Activated naive CD4-positive, alpha-beta T cell treated with anti-CD3 and anti-CD28 coated beads, Interleukin-2, amount 50 U/mL, for 72 hours (primary cell): ENCODE results near the gene SLC37A1. TPM values are rescaled to one million over a fixed set of nuclear protein-coding genes. Genes with fewer than 3 reads are reported as not detected.

Experiments
- ATAC-seq, 2 donors: fragments of 150-1000 bp; cut with Tn5 transposase; 2 replicates each; pipeline ENCODE4 v1.10.0; 2021; ENCODE audit warnings: mild to moderate bottlenecking in 2 of 2, moderate library complexity in 2 of 2
- DNase-seq, 2 donors: peaks; one replicate each; pipeline ENCODE4 v3.0.0; 2021 to 2022; ENCODE audit warnings: low spot score in 2 of 2
- H3K27ac Mint-ChIP-seq, 2 donors: one replicate each; pipeline ENCODE4 v1.8.0; 2022; ENCODE audit warnings: mild to moderate bottlenecking in 2 of 2, mixed read lengths in 2 of 2
- H3K36me3 Mint-ChIP-seq, 2 donors: one replicate each; pipeline ENCODE4 v1.8.0; 2022; ENCODE audit warnings: mixed read lengths in 2 of 2
- H3K9me3 Mint-ChIP-seq, 2 donors: one replicate each; pipeline ENCODE4 v1.8.0; 2022; ENCODE audit warnings: mixed read lengths in 2 of 2
- total RNA-seq, 2 donors: library from RNA; stranded (reverse); gene quantifications; one replicate each; pipeline ENCODE4 v1.2.3, GENCODE V29; 2022

SLC37A1 gene
- total RNA-seq, 2 donors from 2014 or later = 15.2 to 20.6 TPM

GRCh38 chr21:42530167-42530518 is 16.5 kb downstream of the SLC37A1 start:
- Mint-ChIP-seq H3K27ac (peak overlapping the region in 1 of 2 donors; percentile 12), H3K9me3 (no peaks in the 10 kb centered on the region), H3K36me3 (peaks cover 5 to 11% of the 10 kb centered on the region in 2 donors)
- ATAC-seq = no peak
- no peak for DNase-seq

DNA sequence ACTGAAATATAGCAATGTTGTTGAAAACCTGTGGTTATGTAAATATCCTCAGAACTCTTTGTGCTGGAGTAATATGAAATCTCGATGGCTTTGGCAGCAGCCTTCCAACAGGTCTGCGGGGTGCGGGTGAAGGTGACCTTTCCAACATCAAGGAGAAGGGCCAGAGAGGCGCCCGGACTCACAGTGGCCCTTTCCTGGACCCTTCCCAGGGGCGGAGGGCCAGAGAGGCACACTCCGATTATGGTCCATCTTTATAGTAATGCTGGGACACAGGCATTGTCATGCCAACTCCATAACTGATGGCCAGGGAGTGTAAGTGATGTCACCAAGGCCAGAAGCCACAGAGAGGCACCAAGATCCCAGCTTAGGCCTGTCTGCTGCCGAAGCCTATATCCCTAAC is 18.1 kb downstream of the SLC37A1 start:
- ATAC-seq = no peak
- no peaks in the 10 kb centered on the region for H3K9me3 Mint-ChIP-seq
- no peak overlapping the region for H3K27ac Mint-ChIP-seq
- H3K36me3 Mint-ChIP-seq = peaks cover 4 to 9% of the 10 kb centered on the region in 2 donors
- no peak for DNase-seq

DNA sequence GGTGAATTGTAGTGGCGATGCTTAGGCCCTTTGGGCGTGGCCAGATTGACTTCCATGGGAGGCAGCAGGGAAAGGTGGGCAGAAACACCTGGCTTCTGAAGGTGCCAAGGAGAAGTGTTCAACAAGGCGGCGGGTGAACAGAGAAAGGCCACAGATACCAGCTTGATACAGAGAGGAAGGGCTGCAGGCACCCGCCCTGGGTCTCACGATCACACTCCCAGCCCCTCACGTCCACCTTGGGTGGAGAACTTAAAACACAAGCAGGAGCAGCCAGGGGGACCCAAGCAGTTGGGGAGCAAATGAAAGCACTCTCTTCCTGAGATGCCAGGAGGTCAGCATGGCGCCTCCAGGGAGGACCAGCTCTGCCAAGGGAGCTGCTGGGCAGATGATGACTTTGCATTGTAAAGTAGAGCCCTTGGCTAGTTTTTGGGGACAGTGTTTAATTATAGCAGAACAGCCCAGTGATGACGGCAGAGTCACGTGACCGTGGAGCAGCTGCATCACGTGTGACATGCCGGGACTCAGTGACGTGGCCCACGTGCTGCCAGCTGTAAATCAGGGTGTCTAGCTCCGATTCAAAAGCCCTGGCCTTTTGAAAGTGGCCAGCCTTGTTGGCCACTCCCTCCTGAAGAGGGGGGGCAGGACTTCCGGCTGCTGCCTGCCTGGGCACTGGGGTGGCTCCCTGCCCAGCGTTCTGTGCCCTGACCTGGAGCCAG is 19.0 kb downstream of the SLC37A1 start:
- DNase-seq (no peak), ATAC-seq (no peak)
- no peaks in the 10 kb centered on the region for H3K9me3 Mint-ChIP-seq
- no peak overlapping the region for H3K27ac Mint-ChIP-seq
- H3K36me3 Mint-ChIP-seq = peaks cover 4% of the 10 kb centered on the region in 2 donors

GRCh38 chr21:42533306-42533962 is 19.8 kb downstream of the SLC37A1 start:
- no peak for ATAC-seq
- H3K27ac Mint-ChIP-seq = no peak overlapping the region
- peaks cover 4% of the 10 kb centered on the region in 2 donors for H3K36me3 Mint-ChIP-seq
- no peaks in the 10 kb centered on the region for H3K9me3 Mint-ChIP-seq
- DNase-seq = no peak

DNA sequence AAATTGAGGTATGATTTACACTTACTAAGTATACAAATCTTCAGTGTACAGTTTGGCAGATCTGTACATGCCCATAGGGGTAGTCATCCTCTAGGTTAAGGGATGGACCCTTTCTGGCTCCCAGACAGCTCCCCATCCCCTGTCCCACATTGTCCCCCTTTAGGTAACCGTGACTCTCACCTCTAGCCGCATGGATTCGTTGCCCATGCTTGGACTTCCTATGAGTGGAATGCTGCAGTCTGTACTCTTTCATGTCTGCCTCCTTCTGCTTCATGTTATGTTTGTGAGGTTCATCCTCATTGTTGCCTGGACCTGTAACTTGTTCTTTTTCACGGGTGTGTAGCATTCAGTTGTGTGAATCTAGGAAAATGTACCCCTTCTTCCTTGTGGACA is 20.3 kb downstream of the SLC37A1 start:
- DNase-seq (no peak), ATAC-seq (no peak)
- Mint-ChIP-seq H3K27ac (peak overlapping the region in 1 of 2 donors; percentile 64), H3K9me3 (no peaks in the 10 kb centered on the region), H3K36me3 (peaks cover 4% of the 10 kb centered on the region in 2 donors)

- no peaks in the 10 kb centered on the region for H3K9me3 Mint-ChIP-seq
- peak in 1 of 2 donors; percentile 34 for ATAC-seq
- peak overlapping the region in 1 of 2 donors; percentile 64 for H3K27ac Mint-ChIP-seq
- no peak for DNase-seq
- H3K36me3 Mint-ChIP-seq = peaks cover 4% of the 10 kb centered on the region in 2 donors
These were observed 21.0 kb downstream of the SLC37A1 start for GRCh38 chr21:42534421-42535378.

- Mint-ChIP-seq H3K27ac (no peak overlapping the region), H3K36me3 (peaks cover 4 to 14% of the 10 kb centered on the region in 2 donors), H3K9me3 (no peaks in the 10 kb centered on the region)
- DNase-seq (no peak), ATAC-seq (no peak)
These were observed 22.0 kb downstream of the SLC37A1 start for GRCh38 chr21:42535602-42536171.

- H3K27ac Mint-ChIP-seq = no peak overlapping the region
- ATAC-seq (no peak), DNase-seq (no peak)
- no peaks in the 10 kb centered on the region for H3K9me3 Mint-ChIP-seq
- H3K36me3 Mint-ChIP-seq = peaks cover 4 to 14% of the 10 kb centered on the region in 2 donors
These were observed 22.9 kb downstream of the SLC37A1 start for GRCh38 chr21:42536601-42537000.

GRCh38 chr21:42537106-42537742 is 23.6 kb downstream of the SLC37A1 start:
- Mint-ChIP-seq H3K27ac (no peak overlapping the region), H3K36me3 (peaks cover 4 to 14% of the 10 kb centered on the region in 2 donors), H3K9me3 (no peaks in the 10 kb centered on the region)
- ATAC-seq (peak in 1 of 2 donors; percentile 67), DNase-seq (no peak)

DNA sequence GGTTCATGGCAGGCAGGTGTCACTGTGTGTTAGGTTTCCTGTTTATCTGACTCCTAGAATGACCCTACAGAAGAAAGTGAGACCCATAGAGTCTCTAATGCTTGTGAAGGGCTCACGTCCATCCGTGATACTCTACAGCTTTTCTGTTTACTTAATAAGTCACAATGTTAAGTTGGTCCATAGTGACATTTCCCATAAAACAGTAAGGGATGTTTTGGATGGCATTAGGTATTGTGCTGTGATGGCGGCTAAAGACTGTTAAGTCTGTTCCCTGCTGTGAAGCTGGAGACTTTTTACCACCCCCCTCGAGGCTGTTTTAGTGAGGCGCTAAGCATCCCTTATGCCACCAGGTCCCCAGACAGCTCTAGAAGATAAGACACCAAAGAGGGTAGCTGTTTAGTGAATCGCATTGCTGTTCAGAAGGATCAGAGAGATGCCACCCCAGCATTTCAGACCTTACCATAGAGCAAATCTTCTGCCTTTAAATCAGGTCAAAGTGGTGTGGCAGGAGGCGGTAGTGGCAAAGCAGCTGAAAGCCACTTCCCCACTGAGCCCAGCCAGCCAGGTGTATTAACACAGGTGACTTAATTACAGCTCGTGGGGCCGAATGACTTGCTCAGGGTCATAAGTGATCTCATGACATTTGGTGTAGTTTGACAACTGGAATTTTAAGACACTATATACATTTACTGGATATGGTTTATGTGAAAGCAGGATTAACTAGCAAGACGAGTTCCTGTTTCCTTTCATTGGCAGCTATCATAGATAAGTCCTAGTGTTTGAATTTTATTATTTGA is 25.0 kb downstream of the SLC37A1 start:
- ATAC-seq = no peak

DNA sequence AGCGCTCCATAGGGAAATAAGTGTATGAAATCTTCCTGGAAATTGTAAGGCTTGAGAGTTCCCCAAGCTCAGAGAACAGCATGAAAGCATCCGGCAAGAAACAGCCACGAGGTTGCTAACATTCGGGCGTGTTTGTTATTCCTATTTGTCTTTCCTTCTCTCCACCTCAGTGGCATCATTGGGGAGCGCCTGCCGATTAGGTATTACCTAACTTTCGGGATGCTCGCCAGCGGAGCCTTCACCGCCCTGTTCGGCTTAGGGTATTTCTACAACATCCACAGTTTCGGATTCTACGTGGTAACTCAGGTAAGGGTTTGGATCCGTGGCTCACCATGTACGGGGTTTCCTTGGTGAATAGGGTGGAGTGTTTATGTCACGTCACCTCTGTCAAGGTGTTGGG is 25.7 kb downstream of the SLC37A1 start:
- H3K9me3 Mint-ChIP-seq = no peaks in the 10 kb centered on the region
- ATAC-seq = no peak
- no peak overlapping the region for H3K27ac Mint-ChIP-seq
- peaks cover 4 to 14% of the 10 kb centered on the region in 2 donors for H3K36me3 Mint-ChIP-seq
- no peak for DNase-seq

More for the DNA sequence above, 25.0 kb downstream of the SLC37A1 start:
- Mint-ChIP-seq H3K36me3 (peaks cover 4 to 14% of the 10 kb centered on the region in 2 donors), H3K9me3 (no peaks in the 10 kb centered on the region), H3K27ac (no peak overlapping the region)
- no peak for DNase-seq

DNA sequence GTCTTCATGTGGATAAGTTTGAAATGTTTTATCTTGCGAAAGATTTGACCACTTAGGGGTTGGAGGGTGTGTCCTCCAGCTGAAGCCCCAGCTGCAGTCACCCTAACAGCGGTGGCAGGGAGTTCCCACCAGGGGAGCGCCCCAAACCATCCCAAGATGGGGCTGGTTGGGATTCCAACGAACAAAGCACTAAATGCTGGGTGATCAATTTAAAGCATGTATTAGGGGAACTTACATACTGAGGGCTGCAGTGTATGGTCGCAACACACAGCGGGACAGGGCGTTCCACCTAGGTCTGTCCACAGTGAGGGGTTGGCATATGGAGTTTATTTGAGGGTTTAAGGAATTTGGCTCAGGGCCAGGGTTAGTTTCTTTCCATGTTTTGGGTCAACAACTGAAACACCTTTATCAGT is 26.3 kb downstream of the SLC37A1 start:
- Mint-ChIP-seq H3K27ac (peak overlapping the region in 1 of 2 donors; percentile 93), H3K36me3 (peaks cover under 1 to 10% of the 10 kb centered on the region in 2 donors), H3K9me3 (no peaks in the 10 kb centered on the region)
- DNase-seq (no peak), ATAC-seq (no peak)

DNA sequence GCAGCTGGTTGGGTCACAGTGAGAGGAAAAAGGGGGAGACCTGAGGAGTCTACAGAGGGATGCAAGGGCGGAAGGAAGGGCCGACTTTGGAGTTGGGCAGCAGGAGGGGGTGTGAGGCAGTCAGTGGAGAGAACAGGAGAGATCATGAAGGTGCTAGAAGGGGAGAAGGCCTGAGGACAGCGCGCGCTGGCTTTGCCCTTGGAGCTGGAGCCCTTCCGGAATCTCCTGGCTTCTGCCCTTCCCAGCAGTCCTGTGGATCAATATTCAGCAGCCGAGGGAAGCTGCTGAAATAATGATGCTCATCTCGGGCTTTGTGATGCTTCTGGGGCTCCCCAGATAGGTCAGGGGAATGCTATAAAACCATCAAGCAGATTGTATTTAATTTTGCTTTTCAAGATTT is 26.7 kb downstream of the SLC37A1 start:
- Mint-ChIP-seq H3K27ac (peak overlapping the region in 1 of 2 donors; percentile 93), H3K9me3 (no peaks in the 10 kb centered on the region), H3K36me3 (peaks cover 0 to 10% of the 10 kb centered on the region in 2 donors)
- ATAC-seq (no peak), DNase-seq (no peak)

GRCh38 chr21:42541174-42541573 is 27.5 kb downstream of the SLC37A1 start:
- ATAC-seq (no peak), DNase-seq (no peak)
- peaks cover 0 to 10% of the 10 kb centered on the region in 2 donors for H3K36me3 Mint-ChIP-seq
- H3K9me3 Mint-ChIP-seq = no peaks in the 10 kb centered on the region
- H3K27ac Mint-ChIP-seq = peak overlapping the region in 1 of 2 donors; percentile 29

DNA sequence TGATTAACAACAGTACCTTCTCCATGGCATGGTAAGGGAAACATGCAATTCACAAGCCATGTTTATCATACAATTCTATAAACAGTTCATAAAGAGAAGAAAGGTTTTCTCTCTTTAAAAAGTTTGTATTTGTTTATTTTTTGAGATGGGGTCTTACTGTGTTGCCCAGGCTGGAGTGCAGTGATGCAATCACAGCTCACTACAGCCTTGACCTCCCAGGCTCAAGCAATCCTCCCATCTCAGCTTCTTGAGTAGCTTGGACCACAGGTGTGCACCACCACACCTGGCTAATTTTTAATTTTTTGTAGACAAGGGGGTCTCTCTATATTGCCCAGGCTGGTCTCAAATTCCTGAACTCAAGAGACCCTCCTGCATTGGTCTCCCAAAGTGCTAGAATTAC is 28.0 kb downstream of the SLC37A1 start:
- Mint-ChIP-seq H3K36me3 (peaks cover 0 to 10% of the 10 kb centered on the region in 2 donors), H3K27ac (no peak overlapping the region), H3K9me3 (no peaks in the 10 kb centered on the region)
- DNase-seq (no peak), ATAC-seq (no peak)
